Left renal pelvis (tissue), 4 donors: ENCODE measurements around the gene METTL16. TPM values are rescaled to one million over a fixed set of nuclear protein-coding genes. Genes with fewer than 3 reads are reported as not detected.
"Not testable (repeated sequence)": the region's sequence is repeated elsewhere in the genome, so short reads cannot be mapped to it uniquely, and the experiment has no call there.

ENCODE experiments used
- DNase-seq, 4 donors: peaks; one replicate each; pipeline ENCODE4 v3.0.0-alpha.2; 2013; ENCODE audit warnings: low read depth in 4 of 4, low spot score in 3 of 4
- polyA plus RNA-seq, 4 donors: library from polyadenylated mRNA; unstranded; fragments of 120-200 nt; gene quantifications; one replicate each; pipeline ENCODE4 v1.2.1, GENCODE V29; 2013; ENCODE audit not compliant: insufficient read length in 4 of 4

METTL16 gene
- polyA plus RNA-seq, 4 donors = 39.1 to 42.5 (median 40.5) TPM

GRCh38 chr17:2507015-2507414 lies 4.7 kb downstream of the METTL16 start:
- not testable (repeated sequence) for DNase-seq

GRCh38 chr17:2503627-2504026 lies 8.1 kb downstream of the METTL16 start:
- DNase-seq = no peak

- no peak for DNase-seq
Observed at GRCh38 chr17:2502871-2503580, 8.7 kb downstream of the METTL16 start.

GRCh38 chr17:2500446-2500845 lies 11.2 kb downstream of the METTL16 start:
- DNase-seq = no peak

DNA sequence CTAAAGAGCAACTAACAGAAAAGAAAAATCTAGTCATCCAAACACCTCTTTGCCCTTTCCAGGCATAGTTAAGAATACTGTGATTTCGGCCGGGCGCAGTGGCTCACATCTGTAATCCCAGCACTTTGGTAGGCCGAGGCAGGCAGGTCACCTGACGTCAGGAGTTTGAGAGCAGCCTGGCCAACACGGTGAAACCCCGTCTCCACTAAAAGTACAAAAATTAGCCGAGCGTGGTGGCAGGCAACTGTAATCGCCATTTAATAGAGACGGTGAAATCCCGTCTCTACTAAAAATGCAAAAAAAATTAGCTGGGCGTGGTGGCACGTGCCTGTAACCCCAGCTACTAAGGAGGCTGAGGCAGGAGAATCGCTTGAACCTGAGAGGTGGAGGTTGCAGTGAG lies 22.4 kb downstream of the METTL16 start:
- DNase-seq = not testable (repeated sequence)

DNA sequence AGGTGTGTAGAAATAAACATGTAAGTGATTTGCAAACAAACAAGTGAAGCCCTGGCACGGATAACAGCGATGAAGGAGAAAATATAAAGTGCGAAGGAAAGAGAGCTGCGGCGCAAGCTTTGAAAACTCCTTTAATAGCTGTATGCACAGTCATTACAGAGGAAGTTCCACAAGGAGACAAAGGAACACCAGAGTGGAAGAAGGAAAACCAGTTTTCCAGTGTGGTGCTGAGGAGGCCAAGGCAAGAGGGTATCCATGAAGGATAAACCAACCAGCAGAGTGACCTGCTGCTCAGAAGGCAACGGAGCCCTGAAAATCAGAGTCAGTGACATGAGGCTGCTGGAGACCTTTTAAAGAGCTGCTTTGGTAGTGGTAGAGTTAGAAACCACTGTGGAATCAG lies 24.4 kb downstream of the METTL16 start:
- DNase-seq = no peak

GRCh38 chr17:2486709-2487108 lies 25.0 kb downstream of the METTL16 start:
- DNase-seq = not testable (repeated sequence)

DNA sequence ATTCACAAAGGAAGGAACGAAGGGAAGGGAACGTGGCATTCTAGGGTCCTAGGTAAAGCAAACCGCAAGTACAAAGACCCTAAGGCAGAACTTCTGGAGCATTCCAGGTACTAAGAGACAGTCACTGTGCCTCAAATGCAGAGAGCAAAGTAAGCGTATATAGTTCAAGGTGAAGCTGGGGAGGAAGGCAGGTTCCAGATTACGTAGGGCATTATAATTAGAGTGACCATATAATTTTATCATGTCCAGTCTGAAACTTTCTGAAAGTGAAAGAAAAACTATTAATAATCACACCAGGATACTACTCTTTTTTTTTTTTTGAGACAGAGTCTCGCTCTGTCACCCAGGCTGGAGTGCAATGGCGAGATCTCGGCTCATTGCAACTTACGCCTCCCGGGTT lies 25.7 kb downstream of the METTL16 start:
- no peak for DNase-seq

GRCh38 chr17:2485543-2485942 lies 26.1 kb downstream of the METTL16 start:
- DNase-seq = no peak

DNA sequence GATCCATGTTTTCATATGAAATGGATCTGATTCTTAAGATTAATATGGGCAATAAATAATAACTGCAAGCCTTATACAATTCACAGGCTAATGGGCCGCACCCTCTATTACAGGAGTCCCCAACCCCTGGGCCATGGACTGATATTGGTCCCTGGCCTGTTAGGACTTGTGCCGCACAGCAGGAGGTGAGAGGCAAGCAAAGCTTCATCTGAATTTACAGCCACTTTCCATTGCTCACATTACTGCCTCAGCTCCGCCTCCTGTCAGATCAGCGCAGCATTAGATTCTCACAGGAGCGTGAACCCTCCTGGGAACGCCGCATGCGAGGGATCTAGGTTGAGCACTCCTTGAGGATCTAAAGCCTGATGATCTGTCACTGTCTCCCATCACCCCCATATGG lies 26.8 kb downstream of the METTL16 start:
- DNase-seq = no peak

- DNase-seq = no peak
Observed at GRCh38 chr17:2483084-2483483, 28.6 kb downstream of the METTL16 start.

- no peak for DNase-seq
Observed at GRCh38 chr17:2482218-2482617, 29.5 kb downstream of the METTL16 start.

DNA sequence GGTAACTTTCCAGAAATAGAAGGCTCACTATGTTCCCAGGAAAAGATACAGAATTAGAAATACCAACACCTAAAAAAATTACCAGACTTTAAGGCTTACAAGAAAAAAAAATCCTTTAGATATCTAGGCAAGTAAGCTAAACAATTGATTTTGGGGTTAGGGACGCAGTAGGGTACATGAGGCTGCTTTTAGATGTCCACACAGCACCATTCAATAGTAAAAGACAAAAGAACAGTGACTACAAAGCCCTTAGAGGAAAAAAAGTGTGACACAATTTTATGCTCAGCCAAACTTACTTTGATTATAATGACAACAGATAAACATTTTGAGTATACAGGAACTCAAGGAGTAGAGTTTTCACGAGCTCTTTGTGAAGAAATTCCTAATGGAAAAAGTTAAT lies 29.9 kb downstream of the METTL16 start:
- DNase-seq = no peak

- no peak for DNase-seq
Observed at GRCh38 chr17:2478458-2478857, 33.2 kb downstream of the METTL16 start.

DNA sequence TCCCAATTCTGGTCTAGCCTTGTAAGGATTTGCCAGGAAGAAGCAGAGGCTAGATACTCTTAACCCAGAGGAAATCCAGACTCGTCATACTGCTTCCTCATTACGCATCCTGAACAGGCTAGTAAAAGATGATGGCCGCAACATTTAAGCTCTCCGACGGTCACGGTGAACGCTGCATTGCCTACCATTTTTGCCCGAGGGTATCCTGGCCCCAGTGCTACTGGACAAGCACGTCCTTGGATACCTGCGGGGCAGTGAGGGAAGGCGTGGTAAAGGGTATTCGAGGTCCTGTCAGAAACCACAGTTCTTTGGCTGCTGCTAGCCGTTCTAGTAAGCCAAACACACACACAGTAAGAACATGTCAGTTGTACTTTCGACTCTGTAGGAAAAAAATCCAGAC lies 36.6 kb downstream of the METTL16 start:
- no peak for DNase-seq

- DNase-seq = no peak
Observed at GRCh38 chr17:2474371-2474770, 37.3 kb downstream of the METTL16 start.

DNA sequence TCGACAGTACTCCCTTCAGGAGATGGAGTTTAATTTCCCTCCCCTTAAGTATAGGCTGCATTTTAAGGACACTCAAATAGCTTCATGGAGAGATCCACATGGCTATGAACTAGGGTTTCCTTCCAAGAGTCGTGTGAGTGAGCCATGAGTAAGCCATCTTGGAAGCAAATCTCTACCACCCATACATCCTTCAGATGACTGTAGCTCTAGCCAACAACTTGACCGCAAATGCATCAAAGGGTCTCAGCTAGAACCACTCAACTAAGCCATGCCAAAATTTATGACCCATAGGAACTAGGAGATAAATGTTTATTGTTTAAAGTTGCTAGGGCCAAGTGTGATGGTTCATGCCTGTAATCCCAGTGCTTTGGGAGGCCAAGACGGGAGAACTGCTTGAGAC lies 43.4 kb downstream of the METTL16 start:
- DNase-seq = no peak

DNA sequence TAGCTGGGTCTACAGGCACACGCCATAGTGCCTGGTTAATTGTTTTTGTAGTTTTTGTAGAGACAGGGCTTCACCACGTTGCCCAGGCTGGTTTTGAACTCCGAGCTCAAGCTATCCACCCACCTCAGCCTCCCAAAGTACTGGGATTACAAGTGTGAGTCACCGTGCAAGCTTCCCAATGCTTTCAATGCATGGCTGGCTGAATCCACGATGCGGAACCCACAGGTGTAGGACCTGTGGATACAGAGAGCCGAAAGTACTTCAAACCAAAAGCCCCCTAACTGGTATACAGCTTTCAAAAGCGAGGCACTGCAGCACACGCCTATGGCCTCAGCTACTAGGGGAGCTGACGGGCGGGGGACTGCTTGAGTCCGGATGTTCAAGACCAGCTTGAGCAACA lies 44.8 kb downstream of the METTL16 start:
- no peak for DNase-seq

DNA sequence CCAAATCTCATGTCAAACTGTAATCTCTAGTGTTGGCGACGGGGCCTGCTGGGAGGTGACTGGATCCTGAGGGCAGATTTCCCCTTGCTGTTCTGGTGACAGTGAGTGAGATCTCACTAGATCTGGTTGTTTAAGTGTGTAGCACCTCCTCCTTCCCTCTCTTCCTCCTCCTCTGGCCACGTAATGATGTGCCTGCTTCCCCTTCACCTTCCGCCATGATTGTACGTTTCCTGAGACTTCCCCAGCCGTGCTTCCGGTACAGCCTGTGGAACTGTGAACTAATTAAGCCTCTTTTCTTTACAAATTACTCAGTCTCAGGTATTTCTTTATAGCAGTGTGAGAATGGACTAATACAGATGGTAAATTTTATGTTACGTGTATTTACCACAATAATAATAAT lies 49.2 kb downstream of the METTL16 start:
- DNase-seq = no peak

- no peak for DNase-seq
Observed at GRCh38 chr17:2459917-2460271, 51.8 kb downstream of the METTL16 start.

- DNase-seq = no peak
Observed at GRCh38 chr17:2457913-2458312, 53.8 kb downstream of the METTL16 start.

GRCh38 chr17:2456475-2456874 lies 55.2 kb downstream of the METTL16 start:
- DNase-seq = no peak

DNA sequence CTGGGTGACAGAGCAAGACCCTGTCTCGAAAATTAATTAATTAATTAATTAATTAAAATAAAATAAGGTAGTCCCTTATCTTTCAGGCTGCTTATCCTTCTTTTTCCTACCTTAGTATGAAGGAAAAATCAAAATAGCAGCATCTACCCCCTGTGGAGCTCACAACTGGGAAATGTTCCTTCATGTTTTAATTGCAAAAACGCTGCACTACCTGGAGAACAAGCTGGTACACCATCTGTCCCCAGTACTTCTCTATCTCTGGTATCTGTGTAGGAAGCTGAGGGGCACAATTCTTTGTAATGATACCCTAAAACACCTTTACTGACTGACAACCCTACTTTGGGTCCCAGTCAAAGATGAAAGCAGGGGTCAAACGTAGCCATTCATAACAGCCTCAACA lies 55.7 kb downstream of the METTL16 start:
- no peak for DNase-seq
